Measurements from ENCODE around the gene GPALPP1.
"Not testable (repeated sequence)": the region's sequence is repeated elsewhere in the genome, so short reads cannot be mapped to it uniquely, and the experiment has no call there.

The GPALPP1 gene

DNA sequence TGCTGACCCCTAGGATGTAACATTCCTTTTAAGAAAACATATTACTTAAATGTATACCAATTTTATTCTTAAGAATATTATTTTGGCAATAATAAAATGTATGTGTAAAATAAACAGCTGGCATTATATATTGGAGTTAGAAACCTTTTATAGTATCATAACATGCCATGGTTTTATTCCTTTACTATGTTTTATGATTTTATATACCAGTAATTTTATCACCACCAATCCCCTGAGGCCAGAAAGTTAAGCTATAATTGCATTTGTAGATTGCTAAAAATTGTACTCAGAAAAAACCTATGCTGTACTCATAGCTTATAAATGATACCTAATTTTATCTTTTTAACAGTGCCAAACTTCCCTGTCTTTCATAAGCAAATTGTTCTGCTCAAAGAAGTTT is 17.9 kb downstream of the GPALPP1 start:
- no peak for DNase-seq (ENCODE audit: low spot score)

GRCh38 chr13:45007823-45008222 is 18.5 kb downstream of the GPALPP1 start:
- DNase-seq (ENCODE audit: low spot score) = no peak

DNA sequence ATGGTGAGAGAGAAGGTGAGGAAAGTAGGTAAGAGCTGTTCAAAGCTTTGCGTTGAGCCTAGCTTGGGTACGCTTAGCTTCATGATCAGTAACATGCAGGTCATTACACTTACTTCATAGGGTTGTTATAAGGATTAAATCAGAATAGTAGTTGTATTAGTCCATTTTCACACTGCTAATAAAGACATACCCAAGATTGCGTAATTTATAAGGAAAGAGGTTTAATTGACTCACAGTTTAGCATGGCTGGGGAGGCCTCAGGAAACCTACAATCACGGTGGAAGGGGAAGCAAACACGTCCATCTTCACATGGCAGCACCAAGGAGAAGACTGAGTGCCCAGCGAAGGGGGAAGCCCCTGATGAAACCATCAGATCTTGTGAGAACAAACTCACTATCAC is 21.9 kb downstream of the GPALPP1 start:
- no peak for DNase-seq (ENCODE audit: low spot score)

- DNase-seq (ENCODE audit: low spot score) = no peak
Observed at GRCh38 chr13:45015300-45015699, 26.0 kb downstream of the GPALPP1 start.

GRCh38 chr13:45016792-45017425 is 27.6 kb downstream of the GPALPP1 start:
- DNase-seq (ENCODE audit: low spot score) = no peak

DNA sequence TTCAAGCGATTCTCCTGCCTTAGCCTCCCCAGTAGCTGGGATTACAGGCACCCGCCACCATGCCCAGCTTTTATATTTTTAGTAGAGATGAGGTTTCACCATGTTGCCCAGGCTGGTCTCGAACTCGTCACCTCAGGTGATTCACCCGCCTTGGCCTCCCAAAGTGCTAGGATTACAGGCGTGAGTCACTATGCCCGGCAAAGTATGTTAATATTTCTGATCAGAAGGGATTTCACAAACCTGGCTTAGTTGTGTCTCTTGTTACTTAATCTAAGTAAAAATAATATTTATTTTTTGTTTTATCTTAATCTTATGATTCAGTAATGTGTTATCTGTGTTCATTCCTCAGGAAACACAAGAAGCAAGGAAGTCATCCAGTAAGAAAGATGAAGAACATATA is 30.6 kb downstream of the GPALPP1 start:
- not testable (repeated sequence) for DNase-seq (ENCODE audit: low spot score)

- DNase-seq (ENCODE audit: low spot score) = peak; percentile 45
Observed at GRCh38 chr13:45021250-45021649, 31.9 kb downstream of the GPALPP1 start.

GRCh38 chr13:45024847-45025246 is 35.5 kb downstream of the GPALPP1 start:
- DNase-seq (ENCODE audit: low spot score) = no peak

DNA sequence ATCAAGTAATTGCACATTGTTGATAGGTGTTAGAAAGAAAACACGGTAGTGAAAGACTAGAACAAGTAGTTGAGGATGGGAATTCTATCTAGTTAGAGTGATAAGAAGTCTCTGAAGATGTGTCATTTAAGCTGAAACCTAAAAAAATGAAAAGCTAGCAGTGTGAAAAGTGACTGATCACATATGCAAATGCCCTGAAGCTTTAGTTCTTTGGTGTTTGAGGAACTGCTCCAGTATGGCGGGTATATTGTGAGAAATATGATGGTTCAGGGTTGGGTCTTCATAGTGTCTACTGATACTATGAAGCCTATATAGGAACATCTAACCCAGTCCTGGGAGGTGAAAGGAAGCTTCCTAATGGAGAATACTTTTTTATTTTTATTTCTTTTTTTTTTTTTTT is 45.0 kb downstream of the GPALPP1 start:
- DNase-seq (ENCODE audit: low spot score) = no peak

DNA sequence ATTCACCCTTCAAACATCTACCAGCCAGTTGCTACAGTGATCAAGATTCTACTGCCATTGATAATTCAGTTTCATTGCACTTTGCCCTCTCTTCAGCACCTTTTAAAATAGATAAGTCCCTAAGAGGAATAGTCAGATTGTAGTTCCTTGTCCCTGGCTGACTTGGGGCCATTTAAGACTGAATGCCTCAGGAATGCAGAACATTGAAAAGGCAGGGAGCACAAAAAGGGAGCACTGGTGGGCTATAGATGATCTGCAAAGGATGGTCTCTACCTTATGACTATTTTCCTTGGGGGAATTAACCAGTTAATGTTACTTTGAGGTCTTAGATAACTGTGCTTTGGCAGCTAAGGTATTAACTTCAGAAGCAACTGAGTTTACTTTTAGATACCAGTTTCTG is 46.9 kb downstream of the GPALPP1 start:
- DNase-seq (ENCODE audit: low spot score) = no peak

DNA sequence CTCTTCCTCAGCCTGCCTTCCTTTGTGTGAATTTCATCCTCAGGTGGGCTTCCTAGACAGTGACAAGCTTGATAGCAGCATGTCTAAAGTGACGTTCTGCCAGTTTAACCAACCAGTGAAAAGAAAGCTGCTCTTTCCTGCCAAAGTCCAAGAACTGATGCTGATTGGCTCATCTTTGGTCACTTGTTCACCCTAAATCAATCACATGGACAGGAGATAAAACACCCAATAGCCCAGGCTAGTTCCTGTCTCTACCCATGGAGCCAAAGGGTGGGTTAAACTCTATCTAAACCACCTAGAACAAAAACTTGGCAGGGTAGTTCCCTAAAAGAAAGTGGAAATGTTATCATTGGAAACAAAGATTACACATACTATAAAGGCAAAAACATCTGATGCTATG is 50.8 kb downstream of the GPALPP1 start:
- DNase-seq (ENCODE audit: low spot score) = no peak

DNA sequence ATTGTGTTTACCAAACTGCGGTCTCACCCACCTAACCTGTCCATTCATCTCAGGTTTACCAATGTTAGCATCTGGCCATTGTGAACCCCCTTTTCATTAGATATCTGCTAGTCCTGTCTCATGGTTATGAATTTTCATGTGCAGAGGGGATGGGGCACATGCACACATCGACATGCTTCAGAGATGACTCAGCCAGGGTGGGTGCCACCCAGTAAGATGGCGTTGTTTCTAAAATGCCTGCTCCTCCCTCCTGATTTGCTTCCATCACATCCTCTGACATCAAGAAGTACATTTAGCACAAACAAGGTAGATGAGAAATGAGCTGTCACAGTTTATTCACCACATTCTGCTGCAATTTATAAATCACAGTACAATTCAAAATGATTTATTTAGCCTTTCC is 51.3 kb downstream of the GPALPP1 start:
- DNase-seq (ENCODE audit: low spot score) = no peak

DNA sequence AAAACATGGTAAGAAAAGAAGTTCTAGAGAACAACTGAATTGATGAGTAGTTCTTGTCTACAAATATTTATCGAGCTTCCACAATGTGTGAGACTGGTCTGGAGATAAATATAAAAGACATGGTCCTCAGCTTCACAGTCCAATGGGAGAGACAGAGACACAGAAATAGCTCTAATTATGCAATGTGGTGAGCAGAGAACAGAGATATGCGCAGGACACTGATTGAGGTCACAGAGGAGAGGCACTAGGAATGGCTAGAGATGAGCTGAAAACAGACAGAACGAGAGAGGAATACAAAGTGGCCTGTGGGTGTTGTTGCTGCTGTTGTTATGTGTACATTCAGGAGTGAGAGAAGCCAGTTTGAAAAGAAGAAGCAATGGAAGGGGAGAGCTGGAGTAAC is 53.2 kb downstream of the GPALPP1 start:
- peak; percentile 22 for DNase-seq (ENCODE audit: low spot score)

GRCh38 chr13:45046445-45046844 is 57.1 kb downstream of the GPALPP1 start:
- DNase-seq (ENCODE audit: low spot score) = no peak

GRCh38 chr13:45047394-45048310 is 58.3 kb downstream of the GPALPP1 start:
- peak; percentile 82 for DNase-seq (ENCODE audit: low spot score)

GRCh38 chr13:45048890-45049407 is 59.6 kb downstream of the GPALPP1 start:
- DNase-seq (ENCODE audit: low spot score) = no peak

GRCh38 chr13:45049478-45049877 is 60.1 kb downstream of the GPALPP1 start:
- no peak for DNase-seq (ENCODE audit: low spot score)

- DNase-seq (ENCODE audit: low spot score) = no peak
Observed at GRCh38 chr13:45051315-45051714, 62.0 kb downstream of the GPALPP1 start.

GRCh38 chr13:45055198-45055901 is 66.0 kb downstream of the GPALPP1 start:
- DNase-seq (ENCODE audit: low spot score) = peak; percentile 60

- peak; percentile 35 for DNase-seq (ENCODE audit: low spot score)
Observed at GRCh38 chr13:45055902-45056648, 66.7 kb downstream of the GPALPP1 start.

DNA sequence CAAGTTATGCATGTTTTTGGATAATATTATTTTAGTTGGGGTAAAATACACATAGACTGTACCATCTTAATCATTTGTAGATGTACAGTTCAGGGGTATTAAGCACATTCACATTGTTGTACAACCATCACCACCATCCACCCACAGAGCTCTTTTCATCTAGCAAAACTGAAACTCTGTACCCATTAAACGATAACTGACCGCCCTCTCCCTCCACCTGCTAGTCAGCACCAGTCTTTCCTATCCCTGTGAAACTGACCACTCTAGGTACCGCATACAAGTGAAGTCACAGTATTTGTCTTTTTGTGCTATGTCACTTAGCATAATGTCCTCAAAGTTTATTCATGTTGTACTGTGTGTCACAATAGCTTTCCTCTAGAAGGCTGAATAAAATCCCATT is 70.7 kb downstream of the GPALPP1 start:
- DNase-seq (ENCODE audit: low spot score) = no peak

Data from AG08396 (cell line).